Measurements from ENCODE around the gene CAMSAP2.

Gene CAMSAP2

GRCh38 chr1:200720199-200720598 is 18.5 kb upstream of the CAMSAP2 start:
- TF ChIP-seq EZH2phosphoT487 (IDR thresholded peaks at IDR 0.05; ENCODE audit: low read length) (no peak), EZH2 (optimal IDR thresholded peaks at IDR 0.05; ENCODE audit: low read depth, low read length) (no peak), CTCF (IDR thresholded peaks at IDR 0.05; ENCODE audit: low read length) (no peak)
- H3K4me1 ChIP-seq (ENCODE audit: low read length): no peaks in the 10 kb centered on the region
- no peak overlapping the region for H3K4me2 ChIP-seq (ENCODE audit: low read depth, low read length)
- no peak for DNase-seq
- H3K4me3 ChIP-seq (ENCODE audit: low read length): no peak overlapping the region
- no peaks in the 10 kb centered on the region for H4K20me1 ChIP-seq (ENCODE audit: insufficient read depth, low read length)
- H3K27me3 ChIP-seq (replicated peaks; ENCODE audit: insufficient read depth, low read length): no peaks in the 10 kb centered on the region
- H2AFZ ChIP-seq (ENCODE audit: low read length): no peak overlapping the region
- no peaks in the 10 kb centered on the region for H3K9me2 ChIP-seq (replicated peaks; ENCODE audit: insufficient read depth, low read length)
- no peak overlapping the region for H3K9ac ChIP-seq (ENCODE audit: low read length)
- no peaks in the 10 kb centered on the region for H3K9me3 ChIP-seq (replicated peaks; ENCODE audit: insufficient read depth, low read length)
- no peaks in the 10 kb centered on the region for H3F3A ChIP-seq (ENCODE audit: insufficient read depth, low read length)
- H3K79me2 ChIP-seq (ENCODE audit: low read length): no peaks in the 10 kb centered on the region
- no peak overlapping the region for H3K27ac ChIP-seq (ENCODE audit: low read length)
- H3K36me3 ChIP-seq (replicated peaks; ENCODE audit: insufficient read depth, low read length): no peaks in the 10 kb centered on the region

DNA sequence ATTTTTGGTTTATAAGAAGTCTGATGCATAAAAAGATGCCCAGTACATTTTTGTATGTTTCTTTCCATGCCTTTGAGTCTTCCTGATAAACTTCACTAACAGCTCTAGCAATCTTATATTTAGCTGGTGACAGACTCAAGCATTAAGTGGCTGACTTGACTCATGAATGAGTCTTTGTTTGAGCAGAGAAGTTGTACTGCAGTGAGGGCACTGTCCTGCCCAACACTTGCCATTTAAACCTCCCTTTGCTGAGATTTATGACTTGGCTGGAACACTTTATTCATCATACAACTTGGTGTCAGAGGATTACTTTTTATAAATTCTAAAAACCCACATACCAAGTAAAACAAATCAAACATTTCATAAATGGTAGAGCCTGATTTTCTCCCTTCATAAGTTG is 14.6 kb upstream of the CAMSAP2 start:
- TF ChIP-seq CTCF (IDR thresholded peaks at IDR 0.05; ENCODE audit: low read length) (no peak), EZH2 (optimal IDR thresholded peaks at IDR 0.05; ENCODE audit: low read depth, low read length) (no peak)

DNA sequence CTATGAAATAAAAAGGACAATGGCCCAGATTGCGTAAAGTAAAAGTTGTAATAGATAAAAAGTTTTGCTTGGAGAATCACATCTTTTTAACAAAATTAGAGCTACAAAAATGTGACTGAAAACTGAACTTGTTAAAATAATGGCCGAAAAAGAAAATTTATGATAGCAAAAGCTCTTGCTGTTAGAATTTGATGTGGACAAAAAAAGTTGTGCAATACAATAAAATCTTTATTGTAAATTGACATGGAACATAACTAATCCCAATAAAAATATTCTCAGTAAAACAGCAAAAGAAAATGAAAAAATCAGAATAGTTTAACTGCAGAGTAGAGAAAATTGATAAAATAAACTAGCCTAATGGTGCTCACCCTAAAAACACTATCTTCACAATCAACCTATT is 11.4 kb upstream of the CAMSAP2 start:
- no peak overlapping the region for H3K4me2 ChIP-seq (ENCODE audit: low read depth, low read length)

More for the DNA sequence above, 14.6 kb upstream of the CAMSAP2 start:
- Histone ChIP-seq H3F3A (ENCODE audit: insufficient read depth, low read length) (no peaks in the 10 kb centered on the region), H3K27me3 (replicated peaks; ENCODE audit: insufficient read depth, low read length) (no peaks in the 10 kb centered on the region), H3K9me2 (replicated peaks; ENCODE audit: insufficient read depth, low read length) (no peaks in the 10 kb centered on the region), H3K4me2 (ENCODE audit: low read depth, low read length) (no peak overlapping the region), H4K20me1 (ENCODE audit: insufficient read depth, low read length) (no peaks in the 10 kb centered on the region), H3K4me1 (ENCODE audit: low read length) (no peaks in the 10 kb centered on the region), H3K4me3 (ENCODE audit: low read length) (no peak overlapping the region), H3K27ac (ENCODE audit: low read length) (no peak overlapping the region), H2AFZ (ENCODE audit: low read length) (no peak overlapping the region), H3K9ac (ENCODE audit: low read length) (no peak overlapping the region), H3K9me3 (replicated peaks; ENCODE audit: insufficient read depth, low read length) (no peaks in the 10 kb centered on the region), H3K36me3 (replicated peaks; ENCODE audit: insufficient read depth, low read length) (no peaks in the 10 kb centered on the region), H3K79me2 (ENCODE audit: low read length) (no peaks in the 10 kb centered on the region)
- no peak for DNase-seq

More for the DNA sequence above, 11.4 kb upstream of the CAMSAP2 start:
- no peak overlapping the region for H2AFZ ChIP-seq (ENCODE audit: low read length)
- no peaks in the 10 kb centered on the region for H3K9me2 ChIP-seq (replicated peaks; ENCODE audit: insufficient read depth, low read length)
- no peaks in the 10 kb centered on the region for H3K9me3 ChIP-seq (replicated peaks; ENCODE audit: insufficient read depth, low read length)
- no peaks in the 10 kb centered on the region for H3K79me2 ChIP-seq (ENCODE audit: low read length)
- no peaks in the 10 kb centered on the region for H3K36me3 ChIP-seq (replicated peaks; ENCODE audit: insufficient read depth, low read length)
- H3K27ac ChIP-seq (ENCODE audit: low read length): no peak overlapping the region
- TF ChIP-seq EZH2 (optimal IDR thresholded peaks at IDR 0.05; ENCODE audit: low read depth, low read length): no peak
- TF ChIP-seq CTCF (IDR thresholded peaks at IDR 0.05; ENCODE audit: low read length): no peak
- TF ChIP-seq EZH2phosphoT487 (IDR thresholded peaks at IDR 0.05; ENCODE audit: low read length): no peak
- H4K20me1 ChIP-seq (ENCODE audit: insufficient read depth, low read length): no peaks in the 10 kb centered on the region
- no peak for DNase-seq
- no peaks in the 10 kb centered on the region for H3K4me1 ChIP-seq (ENCODE audit: low read length)
- H3K27me3 ChIP-seq (replicated peaks; ENCODE audit: insufficient read depth, low read length): no peaks in the 10 kb centered on the region
- no peaks in the 10 kb centered on the region for H3F3A ChIP-seq (ENCODE audit: insufficient read depth, low read length)
- H3K9ac ChIP-seq (ENCODE audit: low read length): no peak overlapping the region
- no peak overlapping the region for H3K4me3 ChIP-seq (ENCODE audit: low read length)
